ENCODE measurements around the gene MORN4. TPM values are rescaled to one million over a fixed set of nuclear protein-coding genes. Genes with fewer than 3 reads are reported as not detected.

MORN4 gene
- total RNA-seq, 2 experiments from 2014 or later: 2.4 to 5.4 TPM

DNA sequence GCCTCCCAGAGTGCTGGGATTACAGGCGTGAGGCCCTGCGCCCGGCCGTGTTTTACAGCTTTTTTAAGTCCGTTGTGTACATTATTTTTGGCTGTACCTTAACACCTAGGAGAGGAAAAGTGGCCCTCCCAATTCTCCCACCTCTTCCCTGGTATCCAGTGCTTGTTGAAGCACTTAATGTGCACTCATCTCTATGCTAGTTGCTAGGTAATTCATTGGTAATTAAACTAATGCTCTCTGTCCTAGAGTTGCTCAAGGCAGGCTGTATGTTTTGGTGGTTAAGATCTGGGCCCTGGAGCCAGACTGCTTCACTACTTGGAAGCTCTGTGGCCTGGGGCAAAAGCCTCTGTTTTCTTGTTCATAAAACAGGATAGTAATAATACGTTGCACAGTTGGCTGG, 34.2 kb upstream of the MORN4 start:
- no peaks in the 10 kb centered on the region for H3K9me3 ChIP-seq (ENCODE audit: low read length)
- BruUV-seq (replicated peaks): no TSS peak
- no peak for TF ChIP-seq CTCF (conservative IDR thresholded peaks at IDR 0.05; ENCODE audit: low read length)
- TF ChIP-seq EZH2phosphoT487 (IDR thresholded peaks at IDR 0.05; ENCODE audit: borderline replicate concordance, low read depth, low read length): no peak
- no peaks in the 10 kb centered on the region for H3K4me1 ChIP-seq (ENCODE audit: insufficient read depth, low read length, poor library complexity, severe bottlenecking)
- no peak overlapping the region for H3K4me2 ChIP-seq (ENCODE audit: low read length)
- H3K27ac ChIP-seq (ENCODE audit: low read depth, low read length, poor library complexity, severe bottlenecking): no peak overlapping the region
- ChIA-PET CTCF (ENCODE audit: unreplicated experiment) (no interaction called here), POLR2A (no interaction called here)
- peaks cover 52% of the 10 kb centered on the region for H3K36me3 ChIP-seq (ENCODE audit: insufficient read depth, low read length)
- H4K20me1 ChIP-seq (ENCODE audit: insufficient read depth, low read length): no peaks in the 10 kb centered on the region
- H3K79me2 ChIP-seq (ENCODE audit: insufficient read depth, low read depth, low read length): no peaks in the 10 kb centered on the region
- no peak overlapping the region for H3K4me3 ChIP-seq (ENCODE audit: low read depth, low read length, poor library complexity, severe bottlenecking)
- no peak overlapping the region for H2AFZ ChIP-seq (ENCODE audit: low read length)
- intact Hi-C loops (cut with micrococcal nuclease; ENCODE audit: unreplicated experiment): no loop called here
- no peak for DNase-seq (ENCODE audit: low spot score)
- H3K9me2 ChIP-seq (ENCODE audit: insufficient read depth, low read length): no peaks in the 10 kb centered on the region

DNA sequence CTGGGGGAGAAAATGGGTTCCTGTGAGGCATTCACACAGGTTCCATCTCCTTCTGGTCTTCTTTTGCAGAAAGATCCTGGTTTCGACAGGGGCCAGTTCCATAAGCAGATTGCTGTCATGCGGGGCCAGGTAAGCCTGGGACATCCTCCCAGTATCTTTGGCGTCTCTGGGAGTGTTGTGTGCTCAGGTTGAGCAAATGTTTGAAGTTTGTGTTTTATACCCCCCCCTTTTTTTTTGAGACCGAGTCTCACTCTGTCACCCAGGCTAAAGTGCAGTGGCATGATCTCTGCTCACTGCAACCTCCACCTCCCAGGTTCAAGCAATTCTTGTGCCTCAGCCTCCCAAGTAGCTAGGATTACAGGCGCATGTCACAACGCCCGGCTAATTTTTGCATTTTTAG, 33.7 kb upstream of the MORN4 start:
- H3K4me3 ChIP-seq (ENCODE audit: low read depth, low read length, poor library complexity, severe bottlenecking): no peak overlapping the region
- DNase-seq (ENCODE audit: low spot score): no peak
- no peaks in the 10 kb centered on the region for H4K20me1 ChIP-seq (ENCODE audit: insufficient read depth, low read length)
- H2AFZ ChIP-seq (ENCODE audit: low read length): no peak overlapping the region
- H3K4me1 ChIP-seq (ENCODE audit: insufficient read depth, low read length, poor library complexity, severe bottlenecking): no peaks in the 10 kb centered on the region
- no peak overlapping the region for H3K27ac ChIP-seq (ENCODE audit: low read depth, low read length, poor library complexity, severe bottlenecking)
- H3K9me3 ChIP-seq (ENCODE audit: low read length): no peaks in the 10 kb centered on the region
- peaks cover 53% of the 10 kb centered on the region for H3K36me3 ChIP-seq (ENCODE audit: insufficient read depth, low read length)
- no TSS peak for BruUV-seq (replicated peaks)
- H3K79me2 ChIP-seq (ENCODE audit: insufficient read depth, low read depth, low read length): no peaks in the 10 kb centered on the region
- CTCF ChIA-PET (ENCODE audit: unreplicated experiment): no interaction called here
- no peaks in the 10 kb centered on the region for H3K9me2 ChIP-seq (ENCODE audit: insufficient read depth, low read length)
- TF ChIP-seq EZH2phosphoT487 (IDR thresholded peaks at IDR 0.05; ENCODE audit: borderline replicate concordance, low read depth, low read length) (no peak), CTCF (conservative IDR thresholded peaks at IDR 0.05; ENCODE audit: low read length) (no peak)
- no peak overlapping the region for H3K4me2 ChIP-seq (ENCODE audit: low read length)
- POLR2A ChIA-PET: interaction anchor here (0.6 kb wide), 1 partner anchor 12 kb away, joined by 3 read pairs; no protein-coding TSS in a partner anchor
- intact Hi-C loops (cut with micrococcal nuclease; ENCODE audit: unreplicated experiment): no loop called here

- H3K36me3 ChIP-seq (ENCODE audit: insufficient read depth, low read length): peaks cover 47% of the 10 kb centered on the region
- BruUV-seq (replicated peaks): no TSS peak
- POLR2A ChIA-PET: no interaction called here
- TF ChIP-seq EZH2phosphoT487 (IDR thresholded peaks at IDR 0.05; ENCODE audit: borderline replicate concordance, low read depth, low read length) (no peak), CTCF (conservative IDR thresholded peaks at IDR 0.05; ENCODE audit: low read length) (no peak)
- intact Hi-C loops (cut with micrococcal nuclease; ENCODE audit: unreplicated experiment): no loop called here
- H3K4me2 ChIP-seq (ENCODE audit: low read length): no peak overlapping the region
- no peaks in the 10 kb centered on the region for H3K4me1 ChIP-seq (ENCODE audit: insufficient read depth, low read length, poor library complexity, severe bottlenecking)
- H3K4me3 ChIP-seq (ENCODE audit: low read depth, low read length, poor library complexity, severe bottlenecking): no peak overlapping the region
- no peaks in the 10 kb centered on the region for H3K79me2 ChIP-seq (ENCODE audit: insufficient read depth, low read depth, low read length)
- no peak overlapping the region for H3K27ac ChIP-seq (ENCODE audit: low read depth, low read length, poor library complexity, severe bottlenecking)
- DNase-seq (ENCODE audit: low spot score): no peak
- no peaks in the 10 kb centered on the region for H3K9me2 ChIP-seq (ENCODE audit: insufficient read depth, low read length)
- H3K9me3 ChIP-seq (ENCODE audit: low read length): no peaks in the 10 kb centered on the region
- no peaks in the 10 kb centered on the region for H4K20me1 ChIP-seq (ENCODE audit: insufficient read depth, low read length)
- CTCF ChIA-PET (ENCODE audit: unreplicated experiment): no interaction called here
- no peak overlapping the region for H2AFZ ChIP-seq (ENCODE audit: low read length)
Observed at GRCh38 chr10:97664282-97664850, 31.1 kb upstream of the MORN4 start.
